HG02885 (cell line): ENCODE data around the gene NR3C2.

Experiments
- ATAC-seq: cut with Tn5 transposase; IDR thresholded peaks from one replicate; pipeline ENCODE4 v1.9.1; 2021; ENCODE audit warnings: mild to moderate bottlenecking; ENCODE audit not compliant: unreplicated experiment, poor library complexity

Gene NR3C2

GRCh38 chr4:148375584-148375983, 66.6 kb downstream of the NR3C2 start:
- ATAC-seq, result no peak

GRCh38 chr4:148373093-148373492, 69.1 kb downstream of the NR3C2 start:
- ATAC-seq, result no peak

GRCh38 chr4:148369919-148370318, 72.3 kb downstream of the NR3C2 start:
- ATAC-seq, result no peak

GRCh38 chr4:148367756-148368155, 74.5 kb downstream of the NR3C2 start:
- no peak for ATAC-seq

GRCh38 chr4:148366251-148366650, 76.0 kb downstream of the NR3C2 start:
- ATAC-seq, result no peak

GRCh38 chr4:148364525-148364924, 77.7 kb downstream of the NR3C2 start:
- ATAC-seq, result no peak

- ATAC-seq, result no peak
These were observed 82.4 kb downstream of the NR3C2 start for GRCh38 chr4:148359769-148360168.

GRCh38 chr4:148355442-148356123, 86.6 kb downstream of the NR3C2 start:
- ATAC-seq, result no peak

GRCh38 chr4:148354186-148354585, 88.0 kb downstream of the NR3C2 start:
- ATAC-seq, result no peak

- no peak for ATAC-seq
These were observed 88.6 kb downstream of the NR3C2 start for GRCh38 chr4:148353571-148353970.

GRCh38 chr4:148349153-148349552, 93.1 kb downstream of the NR3C2 start:
- no peak for ATAC-seq

GRCh38 chr4:148346657-148347056, 95.6 kb downstream of the NR3C2 start:
- ATAC-seq, result peak; percentile 44

- no peak for ATAC-seq
These were observed 96.7 kb downstream of the NR3C2 start for GRCh38 chr4:148345509-148345908.

- ATAC-seq, result no peak
These were observed 97.3 kb downstream of the NR3C2 start for GRCh38 chr4:148344941-148345340.

- ATAC-seq, result no peak
These were observed 97.9 kb downstream of the NR3C2 start for GRCh38 chr4:148344352-148344751.

GRCh38 chr4:148341980-148342800, 100.0 kb downstream of the NR3C2 start:
- no peak for ATAC-seq

- no peak for ATAC-seq
These were observed 107.1 kb downstream of the NR3C2 start for GRCh38 chr4:148335133-148335532.

- ATAC-seq, result no peak
These were observed 108.9 kb downstream of the NR3C2 start for GRCh38 chr4:148333265-148333664.

GRCh38 chr4:148332486-148332885, 109.7 kb downstream of the NR3C2 start:
- no peak for ATAC-seq

GRCh38 chr4:148330724-148331123, 111.5 kb downstream of the NR3C2 start:
- no peak for ATAC-seq

- no peak for ATAC-seq
These were observed 112.1 kb downstream of the NR3C2 start for GRCh38 chr4:148330161-148330560.

- no peak for ATAC-seq
These were observed 112.5 kb downstream of the NR3C2 start for GRCh38 chr4:148329751-148330150.
